H1 (cell line): ENCODE measurements around the gene DEFB108B. TPM values are rescaled to one million over a fixed set of nuclear protein-coding genes. Genes with fewer than 3 reads are reported as not detected.
"Not testable (repeated sequence)": the region's sequence is repeated elsewhere in the genome, so short reads cannot be mapped to it uniquely, and the experiment has no call there.

ENCODE experiments used
- CTCF ChIA-PET: fragments of 300-600 bp; sonication (Branson Sonifier 250); formaldehyde crosslinking; loops from one replicate; lab custom pipeline; 2021; ENCODE audit not compliant: partially characterized antibody; lab: Charles Lee
- POLR2A ChIA-PET: fragments of 300-600 bp; sonication (Branson Sonifier 250); formaldehyde crosslinking; loops from one replicate; lab custom pipeline; 2021; ENCODE audit warnings: inconsistent platforms; ENCODE audit not compliant: partially characterized antibody; lab: Charles Lee
- DNase-seq, 2 experiments: peaks; one replicate each; pipeline versions ENCODE4 v3.0.0 to v3.0.0-alpha.2; 2010 to 2022; ENCODE audit warnings: low spot score in 2 of 2, low read depth in 1 of 2, mixed read lengths in 1 of 2
- FAIRE-seq: peaks from 2 replicates; lab custom pipeline; 2011; peaks lifted over from hg19 to GRCh38; lab: Jason Lieb, UNC
- H2AFZ ChIP-seq: 2 replicates; pipeline ENCODE4 v1.8.1; 2012; ENCODE audit warnings: low read length, inconsistent platforms
- H2AK5ac ChIP-seq: 2 replicates; pipeline ENCODE4 v1.6.1; 2013; ENCODE audit warnings: low read depth, low read length
- H2BK120ac ChIP-seq: replicated peaks from 2 replicates; pipeline ENCODE3; 2013; ENCODE audit warnings: low read depth, low read length, inconsistent platforms
- H2BK12ac ChIP-seq: 2 replicates; pipeline ENCODE4 v1.6.1; 2013; ENCODE audit warnings: low read depth, low read length
- H2BK15ac ChIP-seq: 2 replicates; pipeline ENCODE4 v1.6.1; 2013; ENCODE audit warnings: low read length
- H2BK20ac ChIP-seq: 2 replicates; pipeline ENCODE4 v1.6.1; 2013; ENCODE audit warnings: low read length
- H2BK5ac ChIP-seq: 2 replicates; pipeline ENCODE4 v1.6.1; 2013; ENCODE audit warnings: low read depth, low read length
- H3K14ac ChIP-seq: 2 replicates; pipeline ENCODE4 v1.6.1; 2013; ENCODE audit warnings: inconsistent platforms; ENCODE audit not compliant: insufficient read length
- H3K18ac ChIP-seq: 2 replicates; pipeline ENCODE4 v1.6.1; 2013; ENCODE audit warnings: low read length; ENCODE audit errors: extremely low read depth
- H3K23ac ChIP-seq: 2 replicates; pipeline ENCODE4 v1.6.1; 2013; ENCODE audit warnings: inconsistent platforms; ENCODE audit not compliant: insufficient read length
- H3K23me2 ChIP-seq: 2 replicates; pipeline ENCODE4 v1.6.1; 2013; ENCODE audit warnings: low read depth, low read length
- H3K27ac ChIP-seq: 2 replicates; pipeline ENCODE4 v1.6.1; 2011; ENCODE audit warnings: low read depth, low read length, inconsistent platforms
- H3K27me3 ChIP-seq, 4 experiments: replicated peaks in 1 of 4; 1 replicate in 1 of 4; 2 replicates in 3 of 4; pipeline versions ENCODE4 v1.6.1 to v1.8.1; 2011 to 2013; ENCODE audit warnings: low read length in 3 of 4, mild to moderate bottlenecking in 3 of 4, inconsistent platforms in 2 of 4, mixed read lengths in 2 of 4, moderate library complexity in 1 of 4; ENCODE audit not compliant: control insufficient read depth in 3 of 4, insufficient read depth in 3 of 4; ENCODE audit errors: extremely low read depth in 1 of 4
- H3K36me3 ChIP-seq, 4 experiments: 2 replicates each; pipeline versions ENCODE4 v1.6.1 to v1.8.1; 2011 to 2013; ENCODE audit warnings: mild to moderate bottlenecking in 4 of 4, low read length in 3 of 4, moderate library complexity in 2 of 4, control low read depth in 1 of 4, inconsistent platforms in 1 of 4; ENCODE audit not compliant: insufficient read depth in 4 of 4, control insufficient read depth in 2 of 4
- H3K4ac ChIP-seq: replicated peaks from 2 replicates; pipeline ENCODE3; 2013; ENCODE audit warnings: low read length, low read depth, mixed read lengths, inconsistent platforms; ENCODE audit not compliant: insufficient read length
- H3K4me1 ChIP-seq, 4 experiments: replicated peaks in 1 of 4; 1 replicate in 1 of 4; 2 replicates in 3 of 4; pipeline versions ENCODE4 v1.6.1 to v1.8.1; 2011 to 2013; ENCODE audit warnings: low read length in 3 of 4, inconsistent platforms in 2 of 4, mixed read lengths in 1 of 4; ENCODE audit not compliant: insufficient read depth in 4 of 4, control insufficient read depth in 3 of 4
- H3K4me2 ChIP-seq, 2 experiments: 2 replicates each; pipeline versions ENCODE4 v1.6.1 to v1.8.1; 2011 to 2013; ENCODE audit warnings: low read depth in 2 of 2, low read length in 2 of 2, control low read depth in 1 of 2, inconsistent platforms in 1 of 2, mild to moderate bottlenecking in 1 of 2; ENCODE audit not compliant: insufficient read depth in 1 of 2
- H3K4me3 ChIP-seq, 4 experiments: fragments of 200-600, 300-600 bp in 1 of 4; sonication (generic), shearing (Covaris generic), sonication (Bioruptor Twin) in 1 of 4; 2 replicates each; pipeline versions ENCODE4 v1.5.1 to v1.8.1; 2011 to 2016; ENCODE audit warnings: low read length in 4 of 4, low read depth in 3 of 4, control low read depth in 2 of 4, inconsistent platforms in 2 of 4, mild to moderate bottlenecking in 2 of 4, mixed read lengths in 1 of 4, moderate library complexity in 1 of 4; ENCODE audit not compliant: insufficient read depth in 2 of 4; ENCODE audit errors: extremely low read depth in 1 of 4
- H3K56ac ChIP-seq: replicated peaks from 2 replicates; pipeline ENCODE3; 2013; ENCODE audit warnings: low read depth, mild to moderate bottlenecking, mixed read lengths, low read length, inconsistent platforms; ENCODE audit not compliant: insufficient read length
- H3K79me1 ChIP-seq: 2 replicates; pipeline ENCODE4 v1.6.1; 2013; ENCODE audit warnings: low read depth, low read length, control low read depth
- H3K79me2 ChIP-seq, 2 experiments: 2 replicates each; pipeline versions ENCODE4 v1.6.1 to v1.8.1; 2012 to 2013; ENCODE audit warnings: low read length in 2 of 2, mild to moderate bottlenecking in 2 of 2, inconsistent platforms in 1 of 2; ENCODE audit not compliant: insufficient read depth in 2 of 2, control insufficient read depth in 1 of 2
- H3K9ac ChIP-seq, 4 experiments: replicated peaks in 1 of 4; 1 replicate in 1 of 4; 2 replicates in 3 of 4; pipeline versions ENCODE4 v1.6.1 to v1.8.1; 2011 to 2013; ENCODE audit warnings: low read depth in 3 of 4, low read length in 3 of 4, control low read depth in 2 of 4, mild to moderate bottlenecking in 2 of 4, moderate library complexity in 2 of 4, inconsistent platforms in 1 of 4; ENCODE audit errors: extremely low read depth in 1 of 4
- H3K9me3 ChIP-seq, 2 experiments: 2 replicates each; pipeline versions ENCODE4 v1.6.1 to v1.8.1; 2012 to 2013; ENCODE audit warnings: mild to moderate bottlenecking in 2 of 2, moderate library complexity in 2 of 2, control low read depth in 1 of 2, inconsistent platforms in 1 of 2, low read depth in 1 of 2, low read length in 1 of 2, mixed read lengths in 1 of 2; ENCODE audit not compliant: insufficient read depth in 2 of 2
- H4K20me1 ChIP-seq, 2 experiments: replicated peaks in 1 of 2; 2 replicates each; pipeline versions ENCODE3 to v1.8.1; 2011 to 2013; ENCODE audit warnings: inconsistent platforms in 2 of 2, low read length in 2 of 2, mild to moderate bottlenecking in 1 of 2; ENCODE audit not compliant: insufficient read depth in 2 of 2, control insufficient read depth in 1 of 2
- H4K5ac ChIP-seq: 2 replicates; pipeline ENCODE4 v1.6.1; 2013; ENCODE audit warnings: low read length, low read depth, mixed read lengths, inconsistent platforms; ENCODE audit not compliant: insufficient read length
- H4K8ac ChIP-seq: 2 replicates; pipeline ENCODE4 v1.8.0; 2013; ENCODE audit warnings: mild to moderate bottlenecking, moderate library complexity, low read length, inconsistent platforms; ENCODE audit not compliant: insufficient read depth; ENCODE audit errors: extremely low read depth
- H4K91ac ChIP-seq: replicated peaks from 2 replicates; pipeline ENCODE3; 2013; ENCODE audit warnings: low read length, mixed read lengths, inconsistent platforms; ENCODE audit not compliant: insufficient read length
- WGBS, 2 experiments: shearing (Covaris generic) in 1 of 2; methylation state at CpG; one replicate each; pipeline versions ENCODE4 v1.1.6 to v1.1.7; 2013 to 2015; ENCODE audit warnings: low lambda C conversion rate in 2 of 2, mixed read lengths in 2 of 2, inconsistent platforms in 1 of 2, low coverage in 1 of 2, missing lambda C conversion rate in 1 of 2; ENCODE audit not compliant: insufficient replicate concordance in 2 of 2, insufficient coverage in 1 of 2, insufficient read length in 1 of 2; ENCODE audit errors: extremely low coverage in 1 of 2, missing lambda C conversion rate in 1 of 2; 5-methylcytosine and 5-hydroxymethylcytosine counted together
- polyA plus RNA-seq, 7 experiments: library from polyadenylated mRNA; depleted of rRNA in 3 of 7; stranded (reverse) in 5 of 7; unstranded in 2 of 7; fragments of >200 nt in 5 of 7; fragments of 200-250 nt in 2 of 7; gene quantifications; 1 replicate in 5 of 7; 2 replicates in 1 of 7; 4 replicates in 1 of 7; pipeline versions ENCODE4 v1.2.1 to v1.2.3, GENCODE V29; 2011 to 2013; ENCODE audit warnings: missing spikeins in 2 of 7, mixed read lengths in 2 of 7
- total RNA-seq: library from RNA; stranded (reverse); fragmentation: NEBNext Ultra II Directional; extraction: Animal tissue kit (Norgen Biotek cat#: 25700); gene quantifications from 2 replicates; pipeline ENCODE4 v1.2.1, GENCODE V29; 2021

Gene DEFB108B
- total and polyA plus RNA-seq, 2 of the 8 experiments (the other 6 are each of a cell fraction or from before 2014, with no cell fraction given), result not detected

GRCh38 chr11:71829247-71829646 is 3.8 kb upstream of the DEFB108B start:
- H3K27ac ChIP-seq, H2BK5ac ChIP-seq, H3K23ac ChIP-seq, H2BK12ac ChIP-seq, H3K4me2 ChIP-seq, H3K9ac ChIP-seq, H3K36me3 ChIP-seq, H3K4ac ChIP-seq, H3K56ac ChIP-seq, CTCF ChIA-PET, H4K5ac ChIP-seq, H2AFZ ChIP-seq, H3K9me3 ChIP-seq, H3K79me2 ChIP-seq, H2BK15ac ChIP-seq, H4K20me1 ChIP-seq, H3K4me1 ChIP-seq, H2AK5ac ChIP-seq, DNase-seq, FAIRE-seq, H3K23me2 ChIP-seq, H3K14ac ChIP-seq, H2BK120ac ChIP-seq, POLR2A ChIA-PET, H3K4me3 ChIP-seq, H3K18ac ChIP-seq, H4K91ac ChIP-seq, H4K8ac ChIP-seq, H3K79me1 ChIP-seq, H2BK20ac ChIP-seq, H3K27me3 ChIP-seq: not testable (repeated sequence)
- 85% methylated on average over 3 of the region's 3 CpGs; no CpG with 5 or more reads in 1 of the 2 experiments for WGBS, 2 experiments

- H2AFZ ChIP-seq, H4K8ac ChIP-seq, H2BK20ac ChIP-seq, H2AK5ac ChIP-seq, H2BK5ac ChIP-seq, H3K23me2 ChIP-seq, H3K18ac ChIP-seq, H3K4me3 ChIP-seq, H3K14ac ChIP-seq, H2BK15ac ChIP-seq, POLR2A ChIA-PET, H3K4me2 ChIP-seq, H2BK12ac ChIP-seq, H3K79me1 ChIP-seq, H3K9ac ChIP-seq, H3K4me1 ChIP-seq, H3K56ac ChIP-seq, H3K9me3 ChIP-seq, H2BK120ac ChIP-seq, H3K79me2 ChIP-seq, FAIRE-seq, H3K36me3 ChIP-seq, H4K91ac ChIP-seq, H3K23ac ChIP-seq, DNase-seq, H3K27me3 ChIP-seq, H3K4ac ChIP-seq, CTCF ChIA-PET, H4K20me1 ChIP-seq, H4K5ac ChIP-seq, H3K27ac ChIP-seq: not testable (repeated sequence)
- WGBS, 2 experiments, result 88% methylated on average over 3 of the region's 3 CpGs; no CpG with 5 or more reads in 1 of the 2 experiments
Measured at GRCh38 chr11:71829686-71830085, 3.3 kb upstream of the DEFB108B start.
